Ishikawa (cell line): ENCODE measurements around the gene STK36.

Experiments used
- CEBPB ChIP-seq: IDR thresholded peaks from 2 replicates; pipeline ENCODE4 v1.6.1; 2012
- CREB1 ChIP-seq: IDR thresholded peaks from 2 replicates; pipeline ENCODE4 v1.6.1; 2012; ENCODE audit warnings: low read depth
- EGR1 ChIP-seq: IDR thresholded peaks from 2 replicates; pipeline ENCODE4 v1.6.1; 2012
- EP300 ChIP-seq: IDR thresholded peaks from 2 replicates; pipeline ENCODE4 v1.6.1; 2012; ENCODE audit warnings: borderline replicate concordance
- FOXM1 ChIP-seq: IDR thresholded peaks from 2 replicates; pipeline ENCODE4 v1.6.1; 2012; ENCODE audit warnings: low read depth, borderline replicate concordance
- MAX ChIP-seq: IDR thresholded peaks from 2 replicates; pipeline ENCODE4 v1.6.1; 2012
- NFIC ChIP-seq: IDR thresholded peaks from 2 replicates; pipeline ENCODE4 v1.6.1; 2012
- RAD21 ChIP-seq: IDR thresholded peaks from 2 replicates; pipeline ENCODE4 v1.6.1; 2012; ENCODE audit warnings: low read depth
- REST ChIP-seq: IDR thresholded peaks from 2 replicates; pipeline ENCODE4 v1.6.1; 2012; ENCODE audit warnings: low read depth, mild to moderate bottlenecking
- TAF1 ChIP-seq: IDR thresholded peaks from 2 replicates; pipeline ENCODE4 v1.6.1; 2012; ENCODE audit warnings: low read depth, mild to moderate bottlenecking
- TCF12 ChIP-seq: IDR thresholded peaks from 2 replicates; pipeline ENCODE4 v1.6.1; 2012; ENCODE audit warnings: low read depth
- TEAD4 ChIP-seq: IDR thresholded peaks from 2 replicates; pipeline ENCODE4 v1.6.1; 2012
- USF1 ChIP-seq: IDR thresholded peaks from 2 replicates; pipeline ENCODE4 v1.6.1; 2012
- YY1 ChIP-seq: IDR thresholded peaks from 2 replicates; pipeline ENCODE4 v1.6.1; 2012; ENCODE audit warnings: low read depth
- ZBTB7A ChIP-seq: IDR thresholded peaks from 2 replicates; pipeline ENCODE4 v1.6.1; 2012; ENCODE audit warnings: low read depth

The STK36 gene

GRCh38 chr2:218655751-218656150, 16.1 kb upstream of the STK36 start:
- TF ChIP-seq CEBPB, result no peak
- TF ChIP-seq TEAD4, result no peak
- TF ChIP-seq EP300, result no peak
- TF ChIP-seq MAX, result no peak
- no peak for TF ChIP-seq TAF1
- TF ChIP-seq RAD21, result no peak
- TF ChIP-seq USF1, result no peak
- no peak for TF ChIP-seq NFIC
- no peak for TF ChIP-seq FOXM1
- TF ChIP-seq TCF12, result no peak
- TF ChIP-seq YY1, result no peak
- no peak for TF ChIP-seq REST
- no peak for TF ChIP-seq EGR1

- TF ChIP-seq USF1, result no peak
- TF ChIP-seq TCF12, result no peak
- no peak; the same call in 1 of the 2 replicates for TF ChIP-seq EP300
- TF ChIP-seq TEAD4, result no peak
- no peak for TF ChIP-seq ZBTB7A
- no peak for TF ChIP-seq CEBPB
Observed at GRCh38 chr2:218658671-218659257, 13.1 kb upstream of the STK36 start.

GRCh38 chr2:218659258-218659987, 12.5 kb upstream of the STK36 start, which contains the start of the genes BCS1L and ZNF142:
Gene BCS1L, plus strand, starts transcription at chr2:218659683. Its CDS starts 1,305 bp downstream, at chr2:218660988.
Gene ZNF142, minus strand, starts transcription at chr2:218659623. Its CDS starts 3,194 bp downstream, at chr2:218656429.
- TF ChIP-seq MAX (peak; percentile 97), TAF1 (peak; percentile 55), ZBTB7A (no peak), TCF12 (no peak; the same call in 1 of the 2 replicates), CEBPB (no peak), NFIC (no peak), YY1 (peak; percentile 47; the same call in 1 of the 2 replicates), EP300 (peak; percentile 41; the same call in 1 of the 2 replicates), RAD21 (no peak), USF1 (peak; percentile 29; the same call in 1 of the 2 replicates), FOXM1 (no peak; the same call in 1 of the 2 replicates), REST (no peak), EGR1 (no peak; the same call in 1 of the 2 replicates), TEAD4 (no peak), CREB1 (peak; percentile 33; the same call in 1 of the 2 replicates)

- TF ChIP-seq TEAD4, result no peak
- TF ChIP-seq ZBTB7A, result no peak
- no peak for TF ChIP-seq CEBPB
- no peak for TF ChIP-seq RAD21
- TF ChIP-seq CREB1, result no peak
- no peak for TF ChIP-seq TCF12
Observed at GRCh38 chr2:218659988-218660358, 11.9 kb upstream of the STK36 start.

GRCh38 chr2:218662377-218662776, 9.5 kb upstream of the STK36 start:
- TF ChIP-seq USF1 (no peak), FOXM1 (no peak), MAX (no peak), RAD21 (no peak)
